CD4-positive, CD25-positive, alpha-beta regulatory T cell (primary cell): ENCODE results near the gene PPP2R2B. TPM values are rescaled to one million over a fixed set of nuclear protein-coding genes. Genes with fewer than 3 reads are reported as not detected.

Source experiments
- ATAC-seq, 2 donors: fragments of 150-1000 bp; cut with Tn5 transposase; one replicate each; pipeline ENCODE4 v1.10.0; 2021; ENCODE audit warnings: low read depth in 2 of 2, moderate number of reproducible peaks in 2 of 2, moderate library complexity in 1 of 2
- DNase-seq, 3 donors: peaks; one replicate each; pipeline versions ENCODE4 v3.0.0 to v3.0.0-alpha.2; 2012 to 2022; ENCODE audit warnings: mixed read lengths in 1 of 3
- H3K27ac ChIP-seq: one replicate; pipeline ENCODE4 v1.7.0; 2013; ENCODE audit warnings: mild to moderate bottlenecking, low read length; ENCODE audit not compliant: insufficient read depth, poor library complexity, severe bottlenecking
- H3K27me3 ChIP-seq: one replicate; pipeline ENCODE4 v1.7.0; 2013; ENCODE audit warnings: low read length; ENCODE audit not compliant: control insufficient read depth, insufficient read depth
- H3K36me3 ChIP-seq: one replicate; pipeline ENCODE4 v1.7.0; 2013; ENCODE audit warnings: mild to moderate bottlenecking, low read length, moderate library complexity; ENCODE audit not compliant: control insufficient read depth, insufficient read depth
- H3K4me1 ChIP-seq: 2 replicates; pipeline ENCODE4 v1.7.0; 2013; ENCODE audit warnings: mild to moderate bottlenecking, low read length; ENCODE audit not compliant: insufficient read depth, control insufficient read depth, poor library complexity, severe bottlenecking
- H3K4me3 ChIP-seq: one replicate; pipeline ENCODE4 v1.7.0; 2013; ENCODE audit warnings: low read depth, mild to moderate bottlenecking, low read length, moderate library complexity
- H3K9me3 ChIP-seq, 2 experiments: 1 replicate in 1 of 2; 2 replicates in 1 of 2; pipeline ENCODE4 v1.7.0; 2013; ENCODE audit warnings: low read length in 2 of 2, mild to moderate bottlenecking in 1 of 2, moderate library complexity in 1 of 2; ENCODE audit not compliant: control insufficient read depth in 2 of 2
- H3K27ac Mint-ChIP-seq, 3 donors: one replicate each; pipeline ENCODE4 v1.8.0; 2020 to 2022; ENCODE audit warnings: mild to moderate bottlenecking in 3 of 3, mixed read lengths in 3 of 3, moderate library complexity in 2 of 3
- H3K27me3 Mint-ChIP-seq: one replicate; pipeline ENCODE4 v1.8.0; 2022; ENCODE audit warnings: mild to moderate bottlenecking, mixed read lengths
- H3K36me3 Mint-ChIP-seq: one replicate; pipeline ENCODE4 v1.8.0; 2020; ENCODE audit warnings: mixed read lengths
- H3K4me1 Mint-ChIP-seq, 4 donors: one replicate each; pipeline ENCODE4 v1.8.0; 2020 to 2022; ENCODE audit warnings: mixed read lengths in 4 of 4, mild to moderate bottlenecking in 1 of 4
- H3K4me3 Mint-ChIP-seq, 4 donors: one replicate each; pipeline ENCODE4 v1.8.0; 2020 to 2022; ENCODE audit warnings: mild to moderate bottlenecking in 4 of 4, mixed read lengths in 4 of 4, moderate library complexity in 3 of 4
- H3K9me3 Mint-ChIP-seq, 7 donors: one replicate each; pipeline ENCODE4 v1.8.0; 2020 to 2022; ENCODE audit warnings: mixed read lengths in 7 of 7, mild to moderate bottlenecking in 3 of 7, moderate library complexity in 2 of 7
- polyA plus RNA-seq, 4 donors: library from polyadenylated mRNA; unstranded; fragments of 300-500 nt; fragmentation: Illumina TruSeq; gene quantifications; one replicate each; pipeline ENCODE4 v1.2.3, GENCODE V29; 2021
- total RNA-seq: library from RNA; stranded (reverse); gene quantifications from one replicate; pipeline ENCODE4 v1.2.3, GENCODE V29; 2022

Gene PPP2R2B
- total and polyA plus RNA-seq, 5 donors from 2014 or later: 6.1 to 16.7 (median 14.5) TPM

GRCh38 chr5:146778795-146779194 is 99.8 kb downstream of the PPP2R2B start:
- no peak for ATAC-seq
- H3K36me3 ChIP-seq: no peaks in the 10 kb centered on the region
- H3K9me3 ChIP-seq: no peaks in the 10 kb centered on the region
- no peaks in the 10 kb centered on the region for H3K36me3 Mint-ChIP-seq
- H3K27ac Mint-ChIP-seq: no peak overlapping the region
- no peaks in the 10 kb centered on the region for H3K27me3 ChIP-seq
- peaks cover 0 to 3% (median 0%) of the 10 kb centered on the region in 7 donors for H3K9me3 Mint-ChIP-seq
- no peak overlapping the region for H3K4me3 Mint-ChIP-seq
- H3K4me3 ChIP-seq: no peak overlapping the region
- peaks cover 0 to 2% (median 0%) of the 10 kb centered on the region in 4 donors for H3K4me1 Mint-ChIP-seq
- H3K27ac ChIP-seq: no peak overlapping the region
- no peaks in the 10 kb centered on the region for H3K4me1 ChIP-seq
- DNase-seq: no peak
- H3K27me3 Mint-ChIP-seq: no peaks in the 10 kb centered on the region

GRCh38 chr5:146778261-146778660 is 100.3 kb downstream of the PPP2R2B start:
- ATAC-seq: no peak
- H3K27ac ChIP-seq: no peak overlapping the region
- peaks cover 0 to 3% (median under 1%) of the 10 kb centered on the region in 7 donors for H3K9me3 Mint-ChIP-seq

GRCh38 chr5:146772881-146773466 is 105.6 kb downstream of the PPP2R2B start:
- Histone ChIP-seq H3K27ac (no peak overlapping the region), H3K27me3 (no peaks in the 10 kb centered on the region), H3K4me1 (no peaks in the 10 kb centered on the region), H3K9me3 (no peaks in the 10 kb centered on the region), H3K4me3 (no peak overlapping the region), H3K36me3 (no peaks in the 10 kb centered on the region)
- H3K27ac Mint-ChIP-seq: no peak overlapping the region
- no peaks in the 10 kb centered on the region for H3K36me3 Mint-ChIP-seq
- peaks cover 0 to 3% (median 0%) of the 10 kb centered on the region in 7 donors for H3K9me3 Mint-ChIP-seq
- peaks cover 0 to 2% (median 0%) of the 10 kb centered on the region in 4 donors for H3K4me1 Mint-ChIP-seq
- ATAC-seq (no peak), DNase-seq (no peak)
- no peaks in the 10 kb centered on the region for H3K27me3 Mint-ChIP-seq
- H3K4me3 Mint-ChIP-seq: no peak overlapping the region

More at GRCh38 chr5:146778261-146778660, 100.3 kb downstream of the PPP2R2B start:
- H3K36me3 Mint-ChIP-seq: no peaks in the 10 kb centered on the region
- no peaks in the 10 kb centered on the region for H3K9me3 ChIP-seq
- no peaks in the 10 kb centered on the region for H3K36me3 ChIP-seq
- H3K27me3 ChIP-seq: no peaks in the 10 kb centered on the region
- no peak overlapping the region for H3K4me3 Mint-ChIP-seq
- H3K27me3 Mint-ChIP-seq: no peaks in the 10 kb centered on the region
- H3K27ac Mint-ChIP-seq: no peak overlapping the region
- H3K4me1 Mint-ChIP-seq: peaks cover 0 to 2% (median 0%) of the 10 kb centered on the region in 4 donors
- no peak overlapping the region for H3K4me3 ChIP-seq
- DNase-seq: no peak
- H3K4me1 ChIP-seq: no peaks in the 10 kb centered on the region

- peaks cover 0 to 3% (median 0%) of the 10 kb centered on the region in 7 donors for H3K9me3 Mint-ChIP-seq
- no peaks in the 10 kb centered on the region for H3K36me3 Mint-ChIP-seq
- Histone ChIP-seq H3K27me3 (no peaks in the 10 kb centered on the region), H3K4me3 (no peak overlapping the region), H3K27ac (no peak overlapping the region), H3K36me3 (no peaks in the 10 kb centered on the region), H3K9me3 (no peaks in the 10 kb centered on the region), H3K4me1 (peaks cover under 1% of the 10 kb centered on the region)
- H3K4me3 Mint-ChIP-seq: no peak overlapping the region
- peaks cover 0 to 2% (median 0%) of the 10 kb centered on the region in 4 donors for H3K4me1 Mint-ChIP-seq
- no peaks in the 10 kb centered on the region for H3K27me3 Mint-ChIP-seq
- no peak overlapping the region for H3K27ac Mint-ChIP-seq
- DNase-seq (no peak), ATAC-seq (no peak)
Measured at GRCh38 chr5:146770980-146771379, 107.6 kb downstream of the PPP2R2B start.

- no peaks in the 10 kb centered on the region for H3K9me3 ChIP-seq
- no peak overlapping the region for H3K27ac ChIP-seq
- peaks cover 0 to 4% (median 3%) of the 10 kb centered on the region in 4 donors for H3K4me1 Mint-ChIP-seq
- H3K27me3 ChIP-seq: no peaks in the 10 kb centered on the region
- DNase-seq (no peak), ATAC-seq (no peak)
- H3K4me1 ChIP-seq: peaks cover 4% of the 10 kb centered on the region
- H3K9me3 Mint-ChIP-seq: peaks cover 0 to 3% (median 0%) of the 10 kb centered on the region in 7 donors
- no peaks in the 10 kb centered on the region for H3K36me3 Mint-ChIP-seq
- H3K36me3 ChIP-seq: no peaks in the 10 kb centered on the region
- H3K27me3 Mint-ChIP-seq: no peaks in the 10 kb centered on the region
- no peak overlapping the region for H3K4me3 ChIP-seq
- H3K4me3 Mint-ChIP-seq: no peak overlapping the region
- no peak overlapping the region for H3K27ac Mint-ChIP-seq
Measured at GRCh38 chr5:146770546-146770945, 108.0 kb downstream of the PPP2R2B start.

GRCh38 chr5:146767534-146767933 is 111.0 kb downstream of the PPP2R2B start:
- no peaks in the 10 kb centered on the region for H3K36me3 Mint-ChIP-seq

GRCh38 chr5:146766013-146766412 is 112.5 kb downstream of the PPP2R2B start:
- Histone ChIP-seq H3K27me3 (no peaks in the 10 kb centered on the region), H3K4me3 (no peak overlapping the region), H3K4me1 (peaks cover 5% of the 10 kb centered on the region), H3K36me3 (no peaks in the 10 kb centered on the region), H3K9me3 (no peaks in the 10 kb centered on the region), H3K27ac (no peak overlapping the region)
- ATAC-seq: no peak
- peaks cover 0 to 4% (median 0%) of the 10 kb centered on the region in 7 donors for H3K9me3 Mint-ChIP-seq
- no peak overlapping the region for H3K4me3 Mint-ChIP-seq
- peaks cover 0 to 16% (median 10%) of the 10 kb centered on the region in 4 donors for H3K4me1 Mint-ChIP-seq
- H3K27ac Mint-ChIP-seq: no peak overlapping the region
- DNase-seq: no peak
- no peaks in the 10 kb centered on the region for H3K27me3 Mint-ChIP-seq
- no peaks in the 10 kb centered on the region for H3K36me3 Mint-ChIP-seq

More at GRCh38 chr5:146767534-146767933, 111.0 kb downstream of the PPP2R2B start:
- peaks cover 0 to 16% (median 10%) of the 10 kb centered on the region in 4 donors for H3K4me1 Mint-ChIP-seq
- Histone ChIP-seq H3K4me1 (peaks cover 5% of the 10 kb centered on the region), H3K27me3 (no peaks in the 10 kb centered on the region), H3K36me3 (no peaks in the 10 kb centered on the region), H3K4me3 (no peak overlapping the region), H3K9me3 (no peaks in the 10 kb centered on the region), H3K27ac (no peak overlapping the region)
- no peak for DNase-seq
- no peak for ATAC-seq
- no peak overlapping the region for H3K27ac Mint-ChIP-seq
- no peak overlapping the region for H3K4me3 Mint-ChIP-seq
- peaks cover 0 to 3% (median 0%) of the 10 kb centered on the region in 7 donors for H3K9me3 Mint-ChIP-seq
- H3K27me3 Mint-ChIP-seq: no peaks in the 10 kb centered on the region
